Activated CD8-positive, alpha-beta memory T cell treated with anti-CD3 and anti-CD28 coated beads for 48 hours (primary cell): ENCODE measurements around the gene MADD.

Experiments
- DNase-seq, 3 experiments: peaks; one replicate each; pipeline ENCODE4 v3.0.0-alpha.2; 2020; ENCODE audit warnings: low read depth in 2 of 3, low spot score in 2 of 3

The MADD gene

GRCh38 chr11:47251751-47252150 is 18.2 kb upstream of the MADD start:
- no peak for DNase-seq

- DNase-seq, result no peak
Observed at GRCh38 chr11:47253660-47254059, 16.3 kb upstream of the MADD start.

GRCh38 chr11:47254386-47254785 is 15.5 kb upstream of the MADD start:
- DNase-seq, result no peak

GRCh38 chr11:47256374-47256773 is 13.6 kb upstream of the MADD start:
- DNase-seq, result no peak

- DNase-seq, result no peak
Observed at GRCh38 chr11:47257177-47257516, 12.8 kb upstream of the MADD start.

GRCh38 chr11:47257517-47258316 is 12.2 kb upstream of the MADD start, which contains the start of gene NR1H3:
Gene NR1H3, plus strand, starts transcription at chr11:47257996. Its CDS starts 1,221 bp downstream, at chr11:47259217.
- DNase-seq, result no peak

- no peak for DNase-seq
Observed at GRCh38 chr11:47258317-47258902, 11.5 kb upstream of the MADD start.

- no peak for DNase-seq
Observed at GRCh38 chr11:47259232-47259977, 10.5 kb upstream of the MADD start.

GRCh38 chr11:47260366-47260765 is 9.6 kb upstream of the MADD start:
- DNase-seq, result no peak

- no peak for DNase-seq
Observed at GRCh38 chr11:47261291-47261800, 8.6 kb upstream of the MADD start.

- no peak for DNase-seq
Observed at GRCh38 chr11:47264119-47264518, 5.8 kb upstream of the MADD start.

GRCh38 chr11:47264521-47264920 is 5.4 kb upstream of the MADD start:
- DNase-seq, result no peak

GRCh38 chr11:47267876-47268275 is 2.1 kb upstream of the MADD start:
- no peak for DNase-seq

GRCh38 chr11:47268448-47269001 is 1.4 kb upstream of the MADD start:
- DNase-seq, result no peak

- DNase-seq, result peak; percentile 73 to 75 (median 74)
Observed at GRCh38 chr11:47269002-47269828, 718 bp upstream of the MADD start.

GRCh38 chr11:47270331-47271271 is 668 bp downstream of the MADD start:
- no peak for DNase-seq

GRCh38 chr11:47271328-47271727 is 1.4 kb downstream of the MADD start:
- DNase-seq, result no peak

GRCh38 chr11:47271961-47272661 is 2.2 kb downstream of the MADD start:
- no peak for DNase-seq

GRCh38 chr11:47272706-47273105 is 2.8 kb downstream of the MADD start:
- no peak for DNase-seq
